SW480 (cell line): ENCODE results near the gene MFAP4.
A peak's percentile ranks its signal among the peaks of the same experiment; 100 is the strongest.

Experiments used
- DNase-seq: peaks from one replicate; pipeline ENCODE4 v3.0.0-alpha.2; 2016; ENCODE audit warnings: low spot score

The MFAP4 gene

DNA sequence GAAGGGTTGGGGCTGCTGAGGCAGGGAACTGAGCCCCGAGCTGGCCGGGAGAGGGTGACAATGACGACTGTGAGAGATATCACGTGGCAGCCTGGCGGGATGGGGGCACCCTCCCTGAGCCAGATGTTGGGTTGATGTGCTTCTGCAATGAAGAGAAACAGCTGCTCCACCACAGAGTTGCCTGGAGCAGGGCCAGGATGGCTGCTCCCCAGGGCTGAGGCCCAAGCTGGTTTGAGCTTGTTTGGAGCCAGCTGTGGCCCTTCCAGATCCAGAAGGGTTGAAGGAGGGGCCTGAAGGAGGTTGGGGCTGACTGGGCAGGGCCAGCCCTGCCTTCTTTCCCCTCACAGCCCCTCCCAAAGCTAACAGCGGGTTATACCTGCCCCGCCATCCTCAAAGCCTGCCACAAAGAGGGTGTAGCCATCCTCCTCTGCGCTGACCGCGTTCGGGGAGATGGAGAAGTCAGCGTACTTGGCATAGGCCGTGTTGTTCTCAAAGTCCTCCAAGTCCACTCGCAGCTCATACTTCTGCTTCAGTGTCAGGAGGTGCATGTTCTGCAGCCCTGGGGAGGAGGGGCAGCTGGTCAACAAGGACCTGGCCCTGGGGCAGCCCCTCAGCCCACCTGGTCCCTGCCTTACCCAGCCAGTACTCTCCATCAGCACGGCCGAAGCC lies 2.1 kb downstream of the MFAP4 start:
- DNase-seq: no peak

DNA sequence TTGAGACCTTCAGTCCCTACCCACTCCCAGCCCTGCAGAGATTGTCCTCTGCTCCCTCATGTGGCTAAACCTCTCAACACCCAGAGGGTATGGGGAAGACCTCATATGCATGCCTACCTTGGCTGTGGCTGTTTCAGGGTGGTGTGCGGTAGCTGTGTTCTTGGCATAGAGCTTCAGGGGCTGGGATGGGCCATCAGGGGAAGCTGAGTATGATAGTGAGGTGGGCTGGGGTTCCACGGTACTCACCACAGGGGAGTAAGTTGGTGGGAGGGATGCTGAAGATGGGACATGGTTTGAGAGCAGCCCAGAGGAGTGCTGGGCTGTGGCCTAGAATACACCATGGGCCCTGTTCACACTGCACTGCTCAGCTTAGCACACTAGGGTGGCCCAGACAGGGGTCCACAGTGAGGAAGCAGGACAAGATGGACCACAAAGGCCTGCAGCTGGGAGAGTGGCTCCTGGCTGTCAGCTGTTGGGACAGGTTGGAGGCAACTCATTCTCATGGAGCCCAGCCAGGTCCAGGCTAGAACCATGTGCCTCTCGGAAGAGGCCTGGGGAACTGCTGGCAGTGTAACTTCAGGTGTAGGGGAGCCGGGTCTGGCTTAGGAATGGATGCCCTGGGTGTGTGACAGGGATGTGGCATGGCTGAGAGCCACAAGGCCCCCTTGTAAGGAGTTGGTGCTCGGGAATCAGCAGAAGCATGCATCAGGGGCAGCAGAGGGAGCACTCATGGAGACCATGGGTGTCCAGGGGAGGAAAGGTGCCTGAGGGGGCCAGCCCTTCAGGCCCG lies 3.1 kb downstream of the MFAP4 start:
- DNase-seq: no peak

DNA sequence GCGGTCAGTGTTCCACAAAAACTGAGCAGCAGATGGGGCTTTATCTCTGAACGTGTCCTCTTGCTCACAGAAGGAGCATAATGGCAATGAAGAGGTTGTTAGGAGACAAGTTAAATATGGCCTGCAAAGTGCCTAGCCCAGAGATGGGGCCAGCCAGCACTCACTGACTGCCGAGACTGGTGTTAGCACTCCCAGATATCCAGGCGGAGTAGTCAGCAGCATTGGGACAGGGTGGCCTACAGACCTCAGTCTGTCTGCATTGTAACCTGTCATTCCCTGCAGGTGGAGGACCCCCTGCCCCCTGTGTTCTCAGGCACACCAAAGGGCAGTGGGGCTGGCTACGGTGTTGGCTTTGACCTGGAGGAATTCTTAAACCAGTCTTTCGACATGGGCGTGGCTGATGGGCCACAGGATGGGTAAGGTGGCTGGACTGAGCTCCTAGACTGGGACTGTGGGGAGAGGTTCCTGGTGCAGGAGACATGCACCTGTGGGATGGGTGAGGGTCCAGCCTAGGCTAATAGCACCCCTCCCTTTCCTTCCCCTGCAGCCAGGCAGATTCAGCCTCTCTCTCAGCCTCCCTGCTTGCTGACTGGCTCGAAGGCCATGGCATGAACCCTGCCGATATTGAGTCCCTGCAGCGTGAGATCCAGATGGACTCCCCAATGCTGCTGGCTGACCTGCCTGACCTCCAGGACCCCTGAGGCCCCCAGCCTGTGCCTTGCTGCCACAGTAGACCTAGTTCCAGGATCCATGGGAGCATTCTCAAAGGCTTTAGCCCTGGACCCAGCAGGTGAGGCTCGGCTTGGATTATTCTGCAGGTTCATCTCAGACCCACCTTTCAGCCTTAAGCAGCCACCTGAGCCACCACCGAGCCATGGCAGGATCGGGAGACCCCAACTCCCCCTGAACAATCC lies 4.2 kb downstream of the MFAP4 start:
- no peak for DNase-seq

DNA sequence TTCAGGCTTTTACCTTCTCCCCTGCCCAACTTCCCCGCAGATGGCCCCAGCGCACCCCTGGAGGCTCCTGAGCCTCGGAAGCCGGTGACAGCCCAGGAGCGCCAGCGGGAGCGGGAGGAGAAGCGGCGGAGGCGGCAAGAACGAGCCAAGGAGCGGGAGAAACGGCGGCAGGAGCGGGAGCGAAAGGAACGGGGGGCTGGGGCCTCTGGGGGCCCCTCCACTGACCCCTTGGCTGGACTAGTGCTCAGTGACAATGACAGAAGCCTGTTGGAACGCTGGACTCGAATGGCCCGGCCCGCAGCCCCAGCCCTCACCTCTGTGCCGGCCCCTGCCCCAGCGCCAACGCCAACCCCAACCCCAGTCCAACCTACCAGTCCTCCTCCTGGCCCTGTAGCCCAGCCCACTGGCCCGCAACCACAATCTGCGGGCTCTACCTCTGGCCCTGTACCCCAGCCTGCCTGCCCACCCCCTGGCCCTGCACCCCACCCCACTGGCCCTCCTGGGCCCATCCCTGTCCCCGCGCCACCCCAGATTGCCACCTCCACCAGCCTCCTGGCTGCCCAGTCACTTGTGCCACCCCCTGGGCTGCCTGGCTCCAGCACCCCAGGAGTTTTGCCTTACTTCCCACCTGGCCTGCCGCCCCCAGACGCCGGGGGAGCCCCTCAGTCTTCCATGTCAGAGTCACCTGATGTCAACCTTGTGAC lies 5.1 kb downstream of the MFAP4 start:
- no peak for DNase-seq

DNA sequence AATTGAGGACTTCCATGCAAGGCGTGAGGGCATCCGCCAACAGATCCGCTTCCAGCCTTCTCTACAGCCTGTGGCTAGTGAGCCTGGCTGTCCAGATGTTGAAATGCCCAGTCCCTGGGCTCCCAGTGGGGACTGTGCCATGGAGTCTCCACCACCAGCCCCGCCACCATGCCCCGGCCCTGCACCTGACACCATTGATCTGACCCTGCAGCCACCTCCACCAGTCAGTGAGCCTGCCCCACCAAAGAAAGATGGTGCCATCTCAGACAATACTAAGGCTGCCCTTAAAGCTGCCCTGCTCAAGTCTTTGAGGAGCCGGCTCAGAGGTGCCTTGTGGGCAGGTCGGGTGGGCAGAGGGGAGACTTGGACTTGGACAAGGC lies 5.6 kb downstream of the MFAP4 start:
- DNase-seq: no peak

DNA sequence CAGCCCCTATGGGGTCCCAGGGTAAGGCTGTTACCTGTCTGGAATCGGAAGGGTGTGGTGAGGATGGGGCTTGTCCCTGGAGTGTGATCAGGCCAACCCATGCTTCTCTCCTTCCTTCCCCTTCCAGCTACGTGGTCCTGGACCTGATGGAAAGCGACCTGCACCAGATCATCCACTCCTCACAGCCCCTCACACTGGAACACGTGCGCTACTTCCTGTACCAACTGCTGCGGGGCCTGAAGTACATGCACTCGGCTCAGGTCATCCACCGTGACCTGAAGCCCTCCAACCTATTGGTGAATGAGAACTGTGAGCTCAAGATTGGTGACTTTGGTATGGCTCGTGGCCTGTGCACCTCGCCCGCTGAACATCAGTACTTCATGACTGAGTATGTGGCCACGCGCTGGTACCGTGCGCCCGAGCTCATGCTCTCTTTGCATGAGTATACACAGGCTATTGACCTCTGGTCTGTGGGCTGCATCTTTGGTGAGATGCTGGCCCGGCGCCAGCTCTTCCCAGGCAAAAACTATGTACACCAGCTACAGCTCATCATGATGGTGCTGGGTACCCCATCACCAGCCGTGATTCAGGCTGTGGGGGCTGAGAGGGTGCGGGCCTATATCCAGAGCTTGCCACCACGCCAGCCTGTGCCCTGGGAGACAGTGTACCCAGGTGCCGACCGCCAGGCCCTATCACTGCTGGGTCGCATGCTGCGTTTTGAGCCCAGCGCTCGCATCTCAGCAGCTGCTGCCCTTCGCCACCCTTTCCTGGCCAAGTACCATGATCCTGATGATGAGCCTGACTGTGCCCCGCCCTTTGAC lies 6.3 kb downstream of the MFAP4 start:
- DNase-seq: no peak

- DNase-seq: no peak
These were observed 7.5 kb downstream of the MFAP4 start for GRCh38 chr17:19379361-19380065.

GRCh38 chr17:19378416-19379360 lies 8.3 kb downstream of the MFAP4 start, which contains the start of gene MAPK7:
MAPK7 (plus strand) TSS chr17:19378498; CDS start chr17:19378901, 403 bp downstream.
- DNase-seq: no peak

DNA sequence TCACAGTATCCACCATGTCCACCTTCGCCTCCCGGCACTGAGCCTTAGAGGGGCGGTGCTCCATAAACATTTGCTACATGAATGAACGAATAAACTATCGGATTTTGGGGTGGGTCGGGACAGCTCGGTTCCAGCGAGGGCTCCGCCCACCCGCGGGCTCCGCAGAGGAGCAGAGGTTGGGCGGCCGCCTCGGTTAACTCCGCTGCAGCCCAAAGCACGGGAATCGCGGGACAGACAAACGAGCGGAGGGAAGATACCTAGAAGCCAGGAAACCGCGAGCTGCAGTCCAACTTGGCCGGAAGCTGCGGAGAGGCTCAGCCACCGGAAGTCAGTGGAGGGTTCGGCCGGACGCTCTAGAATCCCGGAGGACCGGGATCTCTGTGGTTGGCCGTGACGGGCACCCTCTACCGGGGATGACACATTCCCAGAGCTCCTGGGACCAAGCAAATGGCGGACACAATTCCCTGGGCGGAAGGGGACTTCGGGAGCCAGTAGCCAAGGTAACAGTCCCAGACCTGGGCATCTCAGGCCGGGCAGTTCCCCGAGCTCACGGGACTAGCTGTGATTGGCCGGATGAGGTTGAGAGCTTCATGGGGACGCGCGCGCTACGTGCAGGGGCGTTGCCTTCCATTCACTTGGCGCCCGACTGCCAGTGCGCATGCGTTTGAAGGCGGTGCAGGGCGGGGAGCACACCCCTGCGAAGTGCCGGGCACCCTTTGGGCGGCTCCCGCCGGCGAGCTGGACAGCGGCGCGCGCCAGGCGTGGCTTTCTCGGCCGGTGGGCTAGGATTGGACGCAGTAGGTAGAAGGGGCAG lies 9.2 kb downstream of the MFAP4 start:
- peak; percentile 98 for DNase-seq

GRCh38 chr17:19376811-19377210 lies 10.2 kb downstream of the MFAP4 start:
- DNase-seq: peak; percentile 53

GRCh38 chr17:19375732-19376131 lies 11.3 kb downstream of the MFAP4 start:
- DNase-seq: no peak

- no peak for DNase-seq
These were observed 12.9 kb downstream of the MFAP4 start for GRCh38 chr17:19374136-19374535.

DNA sequence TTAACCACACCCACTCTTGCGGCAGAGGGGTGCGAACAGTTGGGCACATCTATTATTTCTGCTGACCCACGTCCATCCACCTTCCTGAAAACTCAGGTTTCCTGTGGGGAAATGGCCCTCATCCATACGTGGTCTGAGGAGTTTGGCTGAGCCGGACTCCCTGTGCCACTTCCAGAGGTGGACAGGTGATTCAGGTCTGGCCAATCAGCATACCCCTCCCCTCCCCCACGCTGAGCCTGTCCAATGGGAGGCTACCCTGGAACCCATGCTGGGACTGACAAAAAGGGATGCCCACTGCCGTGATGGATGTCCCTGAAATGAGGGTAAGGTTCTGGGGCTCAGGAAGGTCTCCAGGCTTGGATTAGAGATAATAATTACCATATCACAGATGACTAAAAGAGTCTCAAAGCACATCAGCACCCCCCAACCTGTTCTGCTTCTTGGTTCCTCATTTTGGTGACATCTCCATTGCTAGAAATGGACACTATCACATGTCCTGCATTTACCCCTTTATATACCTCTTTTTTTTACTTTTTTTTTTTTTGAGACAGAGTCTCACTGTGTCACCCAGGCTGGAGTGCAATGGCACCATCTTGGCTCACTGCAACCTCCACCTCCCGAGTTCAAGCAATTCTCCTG lies 14.0 kb downstream of the MFAP4 start:
- no peak for DNase-seq

DNA sequence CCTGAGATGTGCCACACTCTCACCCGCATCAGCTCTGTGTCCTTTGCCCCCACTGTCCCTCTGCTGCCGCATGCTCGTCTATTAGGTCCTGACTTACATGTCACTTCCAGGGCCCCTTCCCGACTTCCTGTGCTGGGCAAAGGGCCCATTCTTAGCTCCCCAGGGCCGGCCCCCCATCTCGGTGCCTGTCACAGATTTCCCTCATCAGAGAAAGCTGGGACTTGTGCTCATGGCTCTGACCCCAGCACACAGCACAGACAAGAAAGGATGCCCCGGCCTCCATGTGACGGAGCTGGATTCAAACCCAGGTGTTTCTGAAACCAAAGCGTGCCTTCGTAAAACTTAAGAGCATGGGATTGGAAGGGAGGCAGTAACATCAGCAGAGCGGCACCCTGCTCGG lies 14.6 kb downstream of the MFAP4 start:
- DNase-seq: no peak

DNA sequence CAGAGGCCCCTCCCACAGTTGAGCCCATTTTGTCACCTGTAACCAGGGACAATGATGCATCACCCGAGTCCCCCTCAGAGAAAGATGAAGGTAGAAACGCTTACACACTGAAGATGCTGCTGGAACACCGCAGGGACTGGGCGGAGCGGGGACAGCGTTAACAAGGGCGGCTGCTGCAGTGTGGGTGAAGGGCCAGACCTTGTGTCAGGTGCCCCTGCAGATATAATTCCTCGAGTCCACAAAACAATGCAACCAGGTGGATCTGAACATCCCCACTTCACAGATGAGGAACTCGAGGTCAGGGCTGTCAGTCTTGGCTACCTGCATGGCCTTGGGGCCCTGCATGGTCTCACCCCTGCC lies 15.0 kb downstream of the MFAP4 start:
- no peak for DNase-seq

GRCh38 chr17:19371259-19372010 lies 15.6 kb downstream of the MFAP4 start:
- DNase-seq: no peak

DNA sequence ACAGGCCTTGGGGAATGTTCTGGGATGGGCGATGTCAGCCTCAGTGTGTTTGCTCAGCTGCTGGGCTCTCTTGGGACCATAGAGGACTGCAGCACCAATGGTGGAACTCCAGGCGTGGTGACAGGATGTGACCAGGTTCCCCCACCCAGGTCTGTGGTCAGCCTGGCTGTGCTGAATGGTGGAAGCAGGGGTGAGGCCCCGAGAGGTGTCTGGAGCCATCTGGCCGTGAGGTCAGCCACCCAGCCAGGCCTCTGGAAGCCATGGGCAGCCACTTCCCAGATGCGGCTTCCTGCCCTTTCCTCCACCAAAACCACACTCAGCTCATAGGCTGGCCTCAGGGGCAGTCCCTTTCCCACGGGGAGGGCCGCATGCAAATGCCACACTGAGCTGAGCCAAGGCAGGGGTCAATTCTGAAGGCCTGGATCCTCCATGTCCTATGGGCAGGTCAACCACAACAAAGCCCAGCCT lies 16.5 kb downstream of the MFAP4 start:
- DNase-seq: peak; percentile 65
